Measurements from ENCODE around the gene DMD.

GRCh38 chrX:31298916-31299315 lies 1912.4 kb downstream of the DMD start:
- TF ChIP-seq CTCF (conservative IDR thresholded peaks at IDR 0.05) (no peak), ZFX (IDR thresholded peaks at IDR 0.05) (no peak)

All from C4-2B (cell line).